GM10847 (cell line): ENCODE results near the gene PFKP.

Source experiments
- POLR2A ChIP-seq: IDR thresholded peaks from 2 replicates; pipeline ENCODE4 v1.6.1; 2011; ENCODE audit not compliant: insufficient read length; ENCODE audit errors: extremely low read depth

Gene PFKP

GRCh38 chr10:3042589-3042988, 24.8 kb upstream of the PFKP start:
- TF ChIP-seq POLR2A = no peak

DNA sequence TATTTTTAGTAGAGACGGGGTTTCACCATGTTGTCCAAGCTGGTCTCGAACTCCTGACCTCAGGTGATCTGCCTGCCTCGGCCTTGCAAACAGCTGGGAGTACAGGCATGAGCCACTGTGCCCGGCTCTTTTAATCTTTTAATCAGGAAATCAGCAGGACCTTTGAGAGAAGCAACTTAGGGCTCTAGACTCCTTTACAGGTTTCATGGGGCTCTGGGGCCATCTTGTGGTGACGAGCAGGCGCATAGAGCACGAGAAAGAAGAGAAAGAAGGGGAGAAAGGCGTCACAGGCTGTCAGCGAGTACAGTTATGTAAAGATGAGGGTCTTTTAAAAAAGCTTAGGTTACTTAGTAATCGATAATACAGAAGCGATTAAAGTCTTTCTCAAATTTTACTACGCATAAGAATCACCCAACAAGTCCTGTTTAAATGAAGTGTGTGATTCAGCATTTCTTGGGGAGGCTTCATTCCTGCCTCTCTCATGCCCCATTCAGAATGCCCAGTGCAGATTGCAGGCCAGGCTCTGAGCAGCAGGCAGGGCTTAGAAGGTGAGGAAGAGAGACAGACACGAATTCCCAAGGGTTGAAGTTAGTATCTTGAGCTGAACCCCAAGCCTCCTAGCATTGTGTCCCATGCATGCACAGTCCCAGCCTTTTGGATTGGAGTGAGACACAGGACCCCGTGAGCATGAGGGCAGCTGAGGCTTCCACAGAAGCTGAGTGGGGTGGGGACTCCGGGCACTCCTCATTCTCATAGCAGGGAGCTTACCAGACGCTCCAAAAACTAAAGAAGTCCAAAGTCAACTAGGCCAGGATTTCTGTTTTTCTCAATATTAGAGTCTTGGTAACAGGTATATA, 23.6 kb upstream of the PFKP start:
- no peak for TF ChIP-seq POLR2A

DNA sequence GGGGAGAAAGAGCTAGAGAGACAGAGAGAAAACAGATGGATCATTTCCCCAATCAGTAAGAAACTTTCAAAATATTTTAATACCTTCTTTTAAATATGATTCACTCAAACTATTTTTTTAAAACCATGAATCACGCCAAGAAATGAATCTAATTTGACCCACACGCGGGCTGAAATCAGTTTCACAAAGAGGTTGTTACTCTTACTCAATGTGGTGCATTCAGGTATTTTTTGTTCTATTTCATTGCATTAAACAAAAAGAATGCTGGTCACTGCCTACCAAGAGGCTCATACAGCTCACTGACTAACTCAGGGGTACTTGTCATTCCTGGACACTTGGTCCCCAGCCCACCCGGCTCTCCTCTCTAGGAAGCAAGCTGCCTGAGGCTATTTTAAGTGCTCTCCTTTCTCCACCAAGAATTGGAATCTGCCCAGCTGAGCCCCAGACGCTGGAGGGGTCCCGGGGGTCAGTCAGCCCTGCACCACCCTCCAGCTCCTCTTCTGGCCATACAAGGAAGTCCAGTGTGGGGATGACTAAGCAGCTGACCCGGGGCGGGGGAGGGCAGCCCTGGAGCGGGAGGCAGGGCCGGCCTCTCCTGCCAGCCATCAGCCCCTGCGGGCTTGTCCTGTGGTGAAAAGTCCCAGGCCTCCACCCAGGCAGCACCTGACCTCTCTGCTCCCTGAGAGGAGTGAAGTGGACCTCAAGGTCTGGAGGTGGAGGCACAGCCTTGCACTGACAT, 21.7 kb upstream of the PFKP start:
- no peak for TF ChIP-seq POLR2A

DNA sequence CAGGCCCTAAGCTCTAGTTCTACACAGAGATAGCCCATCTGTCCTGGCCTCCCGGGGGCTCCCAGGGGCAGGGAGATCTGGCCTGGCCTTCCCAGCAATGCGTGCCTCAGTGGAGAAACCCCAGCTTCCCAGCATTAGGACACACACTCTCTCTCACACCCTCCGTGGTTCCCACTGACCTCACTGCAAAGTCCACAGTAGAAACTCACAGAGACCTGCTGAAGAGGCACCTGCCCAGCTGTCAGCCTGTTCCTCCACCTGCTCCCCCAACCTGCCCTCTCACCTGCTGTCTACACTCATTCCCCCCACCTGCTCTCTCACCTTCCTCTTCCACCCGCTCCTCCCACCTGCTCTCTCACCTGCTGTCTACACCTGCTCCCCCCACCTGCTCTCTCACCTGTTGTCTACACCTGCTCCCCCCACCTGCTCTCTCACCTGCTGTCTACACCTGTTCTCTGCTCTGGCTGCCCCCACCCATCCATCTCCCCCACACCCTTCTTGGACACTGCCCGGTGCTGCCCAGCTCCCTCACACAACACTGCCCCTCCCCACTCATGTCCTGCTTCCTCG, 21.1 kb upstream of the PFKP start:
- TF ChIP-seq POLR2A = no peak

- no peak for TF ChIP-seq POLR2A
These were observed 20.3 kb upstream of the PFKP start for GRCh38 chr10:3046981-3047547.

- no peak for TF ChIP-seq POLR2A
These were observed 19.8 kb upstream of the PFKP start for GRCh38 chr10:3047596-3047995.

DNA sequence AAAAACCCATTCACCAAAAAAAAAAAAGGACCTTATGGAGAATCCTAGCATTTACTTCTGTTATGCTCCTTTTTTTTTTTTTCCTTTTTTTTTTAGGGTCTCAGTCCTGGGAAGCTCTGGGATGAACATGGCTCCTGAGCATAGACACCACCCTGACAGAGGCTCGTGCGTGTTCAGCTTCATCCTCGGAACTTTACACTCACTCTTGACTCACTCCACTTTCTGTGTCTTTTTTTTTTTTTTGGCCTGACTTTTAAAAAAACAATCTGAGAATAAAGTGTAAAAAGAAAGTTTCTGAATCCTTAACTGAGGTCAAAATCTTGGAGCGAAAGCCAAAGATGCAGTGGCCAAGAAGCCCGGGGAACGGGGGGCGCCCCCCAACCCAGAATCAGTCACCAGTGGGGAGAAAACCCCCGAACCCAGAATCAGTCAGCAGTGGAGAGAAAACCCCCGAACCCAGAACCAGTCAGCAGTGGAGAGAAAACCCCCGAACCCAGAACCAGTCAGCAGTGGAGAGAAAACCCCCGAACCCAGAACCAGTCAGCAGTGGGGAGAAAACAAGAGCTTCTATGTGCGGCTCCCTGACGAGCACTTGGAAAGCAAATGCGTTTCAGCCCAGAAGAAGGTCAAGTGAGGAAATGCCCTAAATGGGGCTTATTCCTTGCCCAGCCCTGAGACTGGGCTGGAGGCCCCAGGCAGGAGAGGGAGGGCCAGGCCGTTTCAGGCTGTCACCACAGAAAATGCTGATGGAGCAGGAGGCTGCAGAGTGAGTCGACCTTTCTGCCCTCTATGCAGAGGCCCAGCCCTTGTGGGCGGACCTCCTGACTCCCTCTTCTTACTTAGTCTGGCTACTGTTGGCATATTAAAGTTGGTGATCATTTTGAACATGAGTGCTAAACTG, 19.0 kb upstream of the PFKP start:
- no peak for TF ChIP-seq POLR2A

DNA sequence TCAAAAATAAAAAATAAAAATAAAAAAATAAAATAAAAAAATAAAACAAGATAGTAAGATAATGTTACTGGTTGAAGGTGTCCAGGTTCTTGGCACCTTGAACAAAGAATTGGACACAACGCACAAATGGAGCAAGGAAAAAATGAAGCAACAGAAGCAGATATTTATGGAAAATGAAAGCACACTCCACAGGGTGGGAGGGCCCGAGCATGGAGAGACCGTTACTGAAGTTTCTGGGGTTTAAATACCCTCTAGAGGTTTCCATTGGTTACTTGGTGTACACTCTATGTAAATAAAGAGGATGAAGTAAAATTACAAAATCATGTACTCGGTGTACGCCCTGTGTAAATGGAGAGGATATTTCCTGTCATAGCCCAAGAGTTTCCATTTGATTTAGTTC, 15.7 kb upstream of the PFKP start:
- no peak for TF ChIP-seq POLR2A

DNA sequence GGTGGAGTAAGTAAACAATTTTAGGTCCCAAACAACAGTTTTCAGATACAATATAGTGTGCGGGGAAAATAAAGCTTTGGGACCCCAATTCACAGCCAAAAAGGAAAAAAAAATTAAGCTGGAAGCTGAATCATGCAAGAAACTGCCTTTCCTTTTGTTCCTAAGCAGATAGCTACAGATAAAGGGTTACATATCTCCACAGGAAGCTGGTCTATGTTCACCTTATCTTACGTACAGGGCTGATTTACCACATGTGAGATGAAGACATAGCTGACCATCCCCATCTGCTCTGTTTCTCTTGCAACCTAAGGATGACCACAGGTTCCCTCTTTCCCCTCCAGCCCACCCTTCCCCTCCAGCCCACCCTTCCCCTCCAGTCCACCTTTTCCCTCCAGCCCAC, 14.2 kb upstream of the PFKP start:
- TF ChIP-seq POLR2A = no peak

DNA sequence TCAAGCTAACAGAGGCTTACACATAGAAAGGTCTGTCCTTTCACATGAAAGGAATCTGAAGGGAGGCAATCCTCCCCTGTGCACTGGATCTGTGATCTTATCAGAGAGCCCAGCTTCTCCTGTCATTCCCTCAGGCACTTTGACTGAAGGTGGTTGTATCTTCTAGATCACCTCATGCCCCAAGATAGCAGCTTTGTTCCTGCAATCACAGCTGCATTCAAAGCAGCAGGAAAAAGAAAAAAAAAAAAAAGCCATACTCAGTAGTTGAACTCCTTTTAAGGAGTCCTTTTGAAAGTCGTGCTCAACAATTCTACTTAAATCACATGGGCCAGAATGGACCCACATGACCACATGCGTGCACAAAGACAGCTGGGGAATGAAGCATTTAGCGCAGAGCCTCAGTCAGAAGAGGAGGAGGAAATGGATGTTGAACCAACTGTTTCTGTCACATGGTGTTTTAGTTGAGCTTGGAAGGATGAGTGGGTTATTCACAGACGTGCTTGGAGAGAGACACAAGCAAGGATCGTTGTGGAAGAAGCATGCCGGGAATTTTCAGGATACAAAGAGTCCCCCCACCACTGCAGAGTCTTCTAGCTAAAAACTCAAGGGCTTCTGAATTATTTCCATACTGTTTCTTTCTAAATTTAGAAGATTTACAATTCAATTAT, 13.0 kb upstream of the PFKP start:
- TF ChIP-seq POLR2A = no peak

DNA sequence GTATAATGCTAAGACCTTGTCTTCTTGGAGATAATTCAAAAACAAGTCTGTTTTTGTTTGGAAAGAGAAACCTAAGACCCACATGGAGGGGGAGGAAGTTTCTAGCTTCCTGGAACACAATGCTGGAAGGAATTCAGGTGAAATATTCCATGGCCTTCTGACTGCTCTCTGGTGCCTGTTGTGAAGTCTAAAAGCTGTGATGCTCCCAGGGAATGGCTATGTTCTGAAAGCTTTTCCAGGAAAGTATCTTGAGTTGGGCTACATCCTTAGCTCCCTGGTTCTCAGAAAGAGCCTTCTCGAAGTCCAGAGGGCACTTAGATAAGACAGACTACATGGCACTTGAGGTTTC, 12.5 kb upstream of the PFKP start:
- no peak for TF ChIP-seq POLR2A

GRCh38 chr10:3056280-3057037, 10.9 kb upstream of the PFKP start:
- no peak for TF ChIP-seq POLR2A

- no peak for TF ChIP-seq POLR2A
These were observed 9.4 kb upstream of the PFKP start for GRCh38 chr10:3057946-3058345.

DNA sequence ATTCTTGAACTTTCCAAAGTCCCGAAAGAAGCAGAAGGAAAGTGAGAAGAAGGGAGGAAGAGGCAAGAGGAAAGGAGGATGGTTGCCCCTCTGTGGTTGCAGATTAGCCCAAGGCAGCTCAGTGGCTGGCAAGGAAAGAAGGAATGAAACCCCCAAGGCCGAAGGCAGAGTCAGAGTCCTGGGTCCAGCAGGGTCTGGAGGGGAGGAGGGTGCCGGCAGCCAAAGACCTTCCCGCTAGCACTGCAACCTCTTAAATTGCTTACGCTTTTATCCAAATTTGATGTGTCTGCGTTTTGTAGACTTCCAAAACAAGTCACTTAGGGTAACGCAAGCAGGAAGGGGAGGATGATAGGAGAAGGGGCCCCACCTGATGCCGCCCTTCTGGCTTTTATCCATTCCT, 7.4 kb upstream of the PFKP start:
- TF ChIP-seq POLR2A = no peak
